ENCODE measurements around the gene ERCC6. TPM values are rescaled to one million over a fixed set of nuclear protein-coding genes. Genes with fewer than 3 reads are reported as not detected.
A peak's percentile ranks its signal among the peaks of the same experiment; 100 is the strongest.

The ERCC6 gene
- total RNA-seq, 1 experiment from 2014 or later, result 36.7 TPM

GRCh38 chr10:49572594-49573114 lies 33.7 kb upstream of the ERCC6 start:
- H3K9me3 ChIP-seq (ENCODE audit: low read length), result peaks cover 13% of the 10 kb centered on the region; the same call in 1 of the 2 replicates
- peaks cover 5% of the 10 kb centered on the region; the same call in 1 of the 2 replicates for H3K4me1 ChIP-seq (ENCODE audit: insufficient read depth, low read length)
- no peak overlapping the region for H3K27ac ChIP-seq (ENCODE audit: low read length)
- TF ChIP-seq CTCF (conservative IDR thresholded peaks at IDR 0.05; ENCODE audit: low read depth, low read length), result no peak
- TF ChIP-seq EZH2phosphoT487 (IDR thresholded peaks at IDR 0.05; ENCODE audit: borderline replicate concordance, low read length), result no peak
- TF ChIP-seq EZH2 (IDR thresholded peaks at IDR 0.05; ENCODE audit: low read length, unreplicated experiment), result no peak
- DNase-seq, result no peak
- H3K4me3 ChIP-seq (ENCODE audit: low read length), result no peak overlapping the region
- peaks cover 4% of the 10 kb centered on the region; the same call in 1 of the 2 replicates for H3K9me2 ChIP-seq (replicated peaks; ENCODE audit: low read length)
- no TSS peak for BruUV-seq (replicated peaks)
- no peaks in the 10 kb centered on the region for H3K79me2 ChIP-seq (ENCODE audit: low read length)
- H4K20me1 ChIP-seq (ENCODE audit: low read length), result no peaks in the 10 kb centered on the region
- H3K27me3 ChIP-seq (ENCODE audit: low read length), result no peaks in the 10 kb centered on the region
- POLR2A ChIA-PET (ENCODE audit: unreplicated experiment), result no interaction called here
- H3K36me3 ChIP-seq (ENCODE audit: low read depth, low read length), result no peaks in the 10 kb centered on the region; the same call in 1 of the 2 replicates
- no peak overlapping the region for H3K9ac ChIP-seq (ENCODE audit: low read length)
- no peaks in the 10 kb centered on the region for H3F3A ChIP-seq (ENCODE audit: low read length, unreplicated experiment)
- CTCF ChIA-PET, result no interaction called here
- no peak for ATAC-seq
- H2AFZ ChIP-seq (ENCODE audit: low read length), result no peak overlapping the region
- no peak overlapping the region for H3K4me2 ChIP-seq (ENCODE audit: low read length)
- intact Hi-C loops (cut with micrococcal nuclease), result no loop called here

- TF ChIP-seq EZH2phosphoT487 (IDR thresholded peaks at IDR 0.05; ENCODE audit: borderline replicate concordance, low read length), result no peak
- TF ChIP-seq EZH2 (IDR thresholded peaks at IDR 0.05; ENCODE audit: low read length, unreplicated experiment), result no peak
- TF ChIP-seq CTCF (conservative IDR thresholded peaks at IDR 0.05; ENCODE audit: low read depth, low read length), result no peak
- peaks cover 13% of the 10 kb centered on the region; the same call in 1 of the 2 replicates for H3K9me3 ChIP-seq (ENCODE audit: low read length)
- BruUV-seq (replicated peaks), result no TSS peak
- H4K20me1 ChIP-seq (ENCODE audit: low read length), result no peaks in the 10 kb centered on the region
- peak; percentile 48 for DNase-seq
- H3K9me2 ChIP-seq (replicated peaks; ENCODE audit: low read length), result peaks cover 4% of the 10 kb centered on the region; the same call in 1 of the 2 replicates
- H2AFZ ChIP-seq (ENCODE audit: low read length), result no peak overlapping the region
- H3K4me3 ChIP-seq (ENCODE audit: low read length), result no peak overlapping the region
- H3K79me2 ChIP-seq (ENCODE audit: low read length), result no peaks in the 10 kb centered on the region
- H3K9ac ChIP-seq (ENCODE audit: low read length), result no peak overlapping the region
- H3K36me3 ChIP-seq (ENCODE audit: low read depth, low read length), result no peaks in the 10 kb centered on the region; the same call in 1 of the 2 replicates
- H3K27me3 ChIP-seq (ENCODE audit: low read length), result no peaks in the 10 kb centered on the region
- no peak overlapping the region for H3K4me2 ChIP-seq (ENCODE audit: low read length)
- intact Hi-C loops (cut with micrococcal nuclease), result no loop called here
- no peak overlapping the region for H3K27ac ChIP-seq (ENCODE audit: low read length)
- H3K4me1 ChIP-seq (ENCODE audit: insufficient read depth, low read length), result peaks cover 5% of the 10 kb centered on the region; the same call in 1 of the 2 replicates
- peak; percentile 54 for ATAC-seq
- ChIA-PET CTCF (no interaction called here), POLR2A (ENCODE audit: unreplicated experiment) (no interaction called here)
- no peaks in the 10 kb centered on the region for H3F3A ChIP-seq (ENCODE audit: low read length, unreplicated experiment)
Measured at GRCh38 chr10:49571388-49571787, 32.5 kb upstream of the ERCC6 start.

- TF ChIP-seq EZH2 (IDR thresholded peaks at IDR 0.05; ENCODE audit: low read length, unreplicated experiment), result no peak
- TF ChIP-seq EZH2phosphoT487 (IDR thresholded peaks at IDR 0.05; ENCODE audit: borderline replicate concordance, low read length), result no peak
- TF ChIP-seq CTCF (conservative IDR thresholded peaks at IDR 0.05; ENCODE audit: low read depth, low read length), result no peak
- Histone ChIP-seq H3K9me2 (replicated peaks; ENCODE audit: low read length) (peaks cover 4% of the 10 kb centered on the region; the same call in 1 of the 2 replicates), H3K4me2 (ENCODE audit: low read length) (no peak overlapping the region), H2AFZ (ENCODE audit: low read length) (no peak overlapping the region), H4K20me1 (ENCODE audit: low read length) (no peaks in the 10 kb centered on the region), H3K4me3 (ENCODE audit: low read length) (no peak overlapping the region), H3K27ac (ENCODE audit: low read length) (no peak overlapping the region), H3K27me3 (ENCODE audit: low read length) (no peaks in the 10 kb centered on the region), H3K36me3 (ENCODE audit: low read depth, low read length) (no peaks in the 10 kb centered on the region; the same call in 1 of the 2 replicates), H3K9me3 (ENCODE audit: low read length) (peaks cover 13% of the 10 kb centered on the region; the same call in 1 of the 2 replicates), H3K79me2 (ENCODE audit: low read length) (no peaks in the 10 kb centered on the region), H3F3A (ENCODE audit: low read length, unreplicated experiment) (no peaks in the 10 kb centered on the region), H3K4me1 (ENCODE audit: insufficient read depth, low read length) (peaks cover 12% of the 10 kb centered on the region), H3K9ac (ENCODE audit: low read length) (no peak overlapping the region)
- no peak for ATAC-seq
- peak; percentile 39 for DNase-seq
- ChIA-PET CTCF (no interaction called here), POLR2A (ENCODE audit: unreplicated experiment) (no interaction called here)
- intact Hi-C loops (cut with micrococcal nuclease), result no loop called here
- no TSS peak for BruUV-seq (replicated peaks)
Measured at GRCh38 chr10:49569031-49569631, 30.2 kb upstream of the ERCC6 start.

Measured in PC-3 (cell line).